ENCODE results near the gene CEACAM16. TPM values are rescaled to one million over a fixed set of nuclear protein-coding genes. Genes with fewer than 3 reads are reported as not detected.

Gene CEACAM16
- total RNA-seq, 1 donor from 2014 or later, result not detected

GRCh38 chr19:44744871-44745332, 46.0 kb downstream of the CEACAM16 start:
- DNase-seq (ENCODE audit: low read depth in 2 of 2), result no peak

DNA sequence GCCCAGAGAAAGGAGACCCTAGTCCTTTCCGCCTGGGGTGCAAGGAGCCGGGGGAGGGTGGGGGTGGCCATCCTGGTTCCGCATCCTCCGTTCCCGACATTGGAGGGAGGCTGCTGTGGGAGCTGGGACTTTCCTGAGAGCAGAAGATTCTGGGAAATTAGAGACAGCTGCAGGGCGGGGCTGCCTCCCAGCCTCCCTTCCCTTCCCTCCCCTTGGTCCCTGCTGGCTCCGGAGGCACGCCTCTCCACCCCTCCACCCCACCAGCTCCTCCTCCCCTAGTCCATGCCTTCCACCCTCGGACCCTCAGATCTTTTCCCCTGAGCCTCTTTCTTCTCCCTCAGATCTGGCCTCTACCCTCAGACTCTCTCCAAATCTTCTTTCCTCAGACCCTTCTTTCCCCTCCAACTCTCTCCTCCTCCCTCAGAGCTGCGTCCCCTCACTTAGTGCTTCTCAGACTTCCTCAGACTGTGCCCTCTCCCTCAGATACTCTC, 46.4 kb downstream of the CEACAM16 start:
- no peak for DNase-seq (ENCODE audit: low read depth in 2 of 2)

GRCh38 chr19:44745887-44746600, 47.1 kb downstream of the CEACAM16 start:
- no peak for DNase-seq (ENCODE audit: low read depth in 2 of 2)

- no peak for DNase-seq (ENCODE audit: low read depth in 2 of 2)
Observed at GRCh38 chr19:44746616-44746945, 47.6 kb downstream of the CEACAM16 start.

DNA sequence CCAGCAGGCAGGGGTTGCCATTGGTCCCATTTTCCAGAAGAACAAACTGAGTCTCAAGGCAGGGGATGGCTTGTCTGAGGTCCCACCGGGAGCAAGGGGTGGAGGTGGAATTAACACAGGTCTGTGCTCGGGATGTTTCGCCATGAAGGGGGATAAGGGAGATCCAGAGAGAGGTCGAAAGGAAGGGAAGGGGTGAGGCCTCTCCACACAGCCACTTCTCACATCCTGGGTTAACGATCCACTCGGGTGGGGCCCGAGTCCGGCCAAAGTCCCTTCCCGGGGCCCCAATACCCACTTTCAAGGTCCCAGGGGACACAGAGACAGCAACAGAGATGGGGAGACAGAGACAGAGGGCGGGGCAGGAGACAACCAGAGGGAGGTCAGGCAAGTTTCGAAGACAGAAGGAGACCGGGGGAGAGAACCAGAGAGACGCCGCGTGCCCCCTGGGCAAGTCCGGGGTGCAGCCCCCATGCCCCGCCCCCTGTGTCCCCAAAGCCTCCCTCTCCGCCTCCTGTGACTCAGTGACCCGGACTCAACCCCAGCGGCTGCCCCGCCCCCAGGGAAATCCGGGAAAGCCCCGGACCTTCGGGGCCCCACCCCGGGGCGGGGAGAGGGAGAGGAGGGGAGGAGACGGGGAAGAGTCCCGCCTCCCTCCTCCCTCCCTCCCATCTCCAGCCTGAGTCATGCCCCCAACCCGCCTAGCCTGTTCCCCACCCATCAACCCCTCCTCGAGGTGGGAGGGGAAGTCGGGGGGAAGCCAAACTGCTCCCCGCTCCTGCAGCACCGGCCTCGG, 48.2 kb downstream of the CEACAM16 start:
- DNase-seq (ENCODE audit: low read depth in 2 of 2), result peak in 1 of 2 donors; percentile 91

- peak in 1 of 2 donors; percentile 66 for DNase-seq (ENCODE audit: low read depth in 2 of 2)
Observed at GRCh38 chr19:44747739-44748425, 48.9 kb downstream of the CEACAM16 start.

GRCh38 chr19:44748426-44749254, 49.7 kb downstream of the CEACAM16 start, which contains the start of gene BCL3:
Gene BCL3 (plus strand): TSS chr19:44748708. CDS start chr19:44748791, 83 bp downstream.
- no peak for DNase-seq (ENCODE audit: low read depth in 2 of 2)

DNA sequence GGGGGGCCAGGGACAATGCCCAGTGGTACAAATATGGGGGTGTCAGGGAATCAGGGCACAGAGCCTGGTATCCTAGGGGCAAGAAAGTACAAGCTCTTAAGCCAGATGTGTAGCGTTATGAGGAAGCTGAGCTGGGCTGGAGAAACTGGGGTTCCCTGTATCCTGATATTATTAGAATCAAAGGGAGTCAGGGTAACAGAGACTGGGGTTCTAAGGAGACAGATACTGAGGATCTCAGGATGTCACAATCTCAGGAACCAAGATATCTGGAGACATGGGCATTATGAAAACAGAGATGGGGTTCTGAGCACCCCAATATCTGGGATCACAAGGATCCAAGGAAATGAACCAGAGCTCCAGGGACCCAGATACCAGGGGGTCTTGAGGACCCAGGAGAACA, 50.3 kb downstream of the CEACAM16 start:
- no peak for DNase-seq (ENCODE audit: low read depth in 2 of 2)

DNA sequence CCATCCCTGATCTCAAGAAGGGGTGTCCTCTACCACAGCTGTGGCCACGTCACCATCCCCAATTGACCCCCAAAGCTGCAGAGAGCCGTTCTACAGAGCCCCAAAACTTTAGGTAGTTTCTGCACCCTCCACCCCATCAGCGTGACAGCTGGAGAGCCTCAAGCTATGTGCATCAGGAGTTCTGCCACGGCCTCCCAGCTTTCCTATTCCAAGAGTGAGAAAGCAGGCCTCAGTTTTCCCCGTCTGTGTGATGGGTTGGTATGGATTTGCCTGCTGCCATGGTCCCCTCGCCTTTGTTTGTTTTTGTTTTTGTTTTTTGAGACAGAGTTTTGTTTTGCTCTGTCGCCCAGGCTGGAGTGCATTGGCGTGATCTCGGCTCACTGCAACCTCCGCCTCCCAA, 51.0 kb downstream of the CEACAM16 start:
- no peak for DNase-seq (ENCODE audit: low read depth in 2 of 2)

DNA sequence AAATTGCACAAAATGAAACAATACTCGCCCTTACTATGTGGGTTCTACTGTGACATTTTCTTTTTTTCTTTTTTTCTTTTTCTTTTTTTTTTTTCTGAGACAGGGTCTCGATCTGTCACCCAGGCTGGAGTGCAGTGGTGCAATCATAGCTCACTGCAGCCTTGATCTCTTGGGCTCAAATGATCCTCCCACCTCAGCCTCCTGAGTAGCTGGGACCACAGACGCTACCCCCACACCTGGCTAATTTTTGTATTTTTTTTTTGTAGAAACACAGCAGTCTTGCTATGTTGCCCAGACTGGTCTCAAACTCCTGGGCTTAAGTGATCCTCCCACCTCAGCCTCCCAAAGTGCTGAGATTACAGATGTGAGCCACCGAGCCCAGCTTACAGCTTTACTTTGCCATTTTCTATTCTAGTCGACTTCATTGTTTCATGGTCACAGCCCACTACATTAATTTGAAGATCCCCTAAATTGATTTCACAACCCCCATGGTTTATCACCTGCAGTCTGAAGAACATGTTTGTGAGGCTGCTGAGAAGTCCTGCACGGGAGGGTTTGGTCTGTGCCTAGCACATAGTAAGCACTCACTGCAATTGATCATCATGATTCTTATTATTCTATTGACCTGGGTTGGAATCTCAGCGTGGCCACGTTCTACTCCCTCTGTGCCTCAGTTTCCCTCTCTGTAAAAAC, 53.3 kb downstream of the CEACAM16 start:
- no peak for DNase-seq (ENCODE audit: low read depth in 2 of 2)

GRCh38 chr19:44752816-44753625, 54.1 kb downstream of the CEACAM16 start:
- DNase-seq (ENCODE audit: low read depth in 2 of 2), result peak in 1 of 2 donors; percentile 90

GRCh38 chr19:44753626-44753931, 54.6 kb downstream of the CEACAM16 start:
- DNase-seq (ENCODE audit: low read depth in 2 of 2), result no peak

GRCh38 chr19:44753932-44754749, 55.2 kb downstream of the CEACAM16 start:
- peak in 1 of 2 donors; percentile 73 for DNase-seq (ENCODE audit: low read depth in 2 of 2)

DNA sequence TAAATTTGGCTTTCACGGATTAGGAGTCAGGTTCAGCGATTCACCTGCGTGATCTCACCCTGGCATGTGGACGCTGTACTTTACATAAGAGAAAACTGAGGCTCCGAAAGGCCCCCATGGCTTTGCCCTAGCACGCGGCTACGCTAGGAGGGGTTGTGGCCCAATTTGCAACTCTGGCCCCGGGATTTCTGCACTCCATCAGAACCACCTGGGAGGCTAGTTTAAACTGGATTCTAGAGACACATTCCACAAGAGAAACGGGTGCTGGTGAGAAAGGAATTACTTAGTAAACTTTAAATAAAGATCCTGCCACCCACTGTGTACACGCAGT, 55.8 kb downstream of the CEACAM16 start:
- no peak for DNase-seq (ENCODE audit: low read depth in 2 of 2)

DNA sequence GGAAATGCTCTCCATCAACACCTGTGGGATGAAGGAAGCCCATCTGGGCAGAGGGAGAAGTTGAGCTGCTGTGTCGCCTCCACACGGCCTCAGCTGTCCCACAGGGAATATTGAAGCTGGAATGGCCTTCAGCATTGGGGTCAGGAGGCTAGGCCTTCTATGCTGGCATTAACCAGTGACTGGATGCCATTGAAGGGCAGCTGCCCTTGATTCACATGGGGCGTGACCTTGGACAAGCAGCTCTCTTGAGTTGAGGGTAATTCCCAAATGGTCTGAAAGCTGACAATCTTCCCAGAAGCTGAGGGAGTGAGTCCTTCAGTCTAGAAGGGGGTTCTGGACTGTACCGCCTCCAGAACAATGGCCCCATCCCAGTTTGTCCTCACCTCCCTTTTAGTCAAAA, 56.3 kb downstream of the CEACAM16 start:
- DNase-seq (ENCODE audit: low read depth in 2 of 2), result no peak

- DNase-seq (ENCODE audit: low read depth in 2 of 2), result no peak
Observed at GRCh38 chr19:44756089-44756562, 57.2 kb downstream of the CEACAM16 start.

DNA sequence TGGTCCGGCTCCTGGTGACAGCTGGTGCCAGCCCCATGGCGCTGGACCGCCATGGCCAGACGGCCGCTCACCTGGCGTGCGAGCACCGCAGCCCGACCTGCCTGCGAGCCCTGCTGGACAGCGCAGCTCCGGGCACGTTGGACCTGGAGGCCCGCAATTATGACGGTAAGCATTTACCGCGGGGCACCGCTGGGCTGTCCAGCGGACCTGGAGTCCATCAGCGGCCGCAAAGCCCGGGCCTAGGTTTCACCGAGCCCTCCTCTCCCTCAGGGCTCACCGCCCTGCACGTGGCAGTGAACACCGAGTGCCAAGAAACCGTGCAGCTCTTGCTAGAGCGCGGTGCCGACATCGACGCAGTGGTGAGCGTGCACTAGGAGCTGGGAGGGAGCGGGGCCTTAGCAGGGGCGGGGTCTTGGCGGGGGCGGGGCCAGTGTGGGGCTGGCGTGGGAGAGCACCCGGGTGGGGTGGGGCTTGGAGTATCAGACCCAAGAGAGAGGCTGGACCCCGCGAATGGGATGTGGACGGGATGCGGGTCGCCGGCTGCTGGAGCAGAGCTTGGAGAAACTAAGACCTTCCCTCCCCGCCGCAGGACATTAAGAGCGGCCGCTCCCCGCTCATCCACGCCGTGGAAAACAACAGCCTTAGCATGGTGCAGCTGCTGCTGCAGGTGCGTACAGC, 58.2 kb downstream of the CEACAM16 start:
- no peak for DNase-seq (ENCODE audit: low read depth in 2 of 2)

- no peak for DNase-seq (ENCODE audit: low read depth in 2 of 2)
Observed at GRCh38 chr19:44757735-44758505, 59.0 kb downstream of the CEACAM16 start.

Data from dermis microvascular lymphatic vessel endothelial cell (primary cell).